CD4-positive, alpha-beta memory T cell (primary cell): Measurements from ENCODE around the gene ZNF652. TPM values are rescaled to one million over a fixed set of nuclear protein-coding genes. Genes with fewer than 3 reads are reported as not detected.
"Not testable (repeated sequence)": the region's sequence is repeated elsewhere in the genome, so short reads cannot be mapped to it uniquely, and the experiment has no call there.

ENCODE experiments used
- CTCF ChIA-PET: fragments of 350-600 bp; sonication (Branson Sonifier 250); formaldehyde crosslinking; loops from one replicate; lab custom pipeline; 2021; ENCODE audit warnings: inconsistent platforms; ENCODE audit not compliant: partially characterized antibody; lab: Charles Lee
- POLR2A ChIA-PET: fragments of 350-600 bp; sonication (Branson Sonifier 250); formaldehyde crosslinking; loops from one replicate; lab custom pipeline; 2021; ENCODE audit not compliant: partially characterized antibody; lab: Charles Lee
- DNase-seq, 5 donors: peaks; one replicate each; pipeline versions ENCODE4 v3.0.0 to v3.0.0-alpha.2; 2020 to 2022; ENCODE audit warnings: mixed read lengths in 1 of 5
- H3K27ac ChIP-seq: one replicate; pipeline ENCODE4 v1.7.0; 2013; ENCODE audit warnings: low read depth, low read length
- H3K27me3 ChIP-seq: 2 replicates; pipeline ENCODE4 v1.7.0; 2013; ENCODE audit warnings: mild to moderate bottlenecking, low read length, moderate library complexity; ENCODE audit not compliant: insufficient read depth
- H3K36me3 ChIP-seq: 2 replicates; pipeline ENCODE4 v1.7.0; 2013; ENCODE audit warnings: mild to moderate bottlenecking, low read length, moderate library complexity; ENCODE audit not compliant: insufficient read depth
- H3K4me1 ChIP-seq: 2 replicates; pipeline ENCODE4 v1.7.0; 2013; ENCODE audit warnings: mild to moderate bottlenecking, low read length, moderate library complexity; ENCODE audit not compliant: insufficient read depth
- H3K4me3 ChIP-seq, 2 donors: one replicate each; pipeline ENCODE4 v1.7.0; 2013; ENCODE audit warnings: low read length in 2 of 2, mild to moderate bottlenecking in 1 of 2
- H3K9me3 ChIP-seq, 2 donors: one replicate each; pipeline ENCODE4 v1.7.0; 2013; ENCODE audit warnings: low read length in 2 of 2, control low read depth in 1 of 2; ENCODE audit not compliant: control insufficient read depth in 1 of 2
- H3K27ac Mint-ChIP-seq, 7 donors: one replicate each; pipeline ENCODE4 v1.8.0; 2020 to 2021; ENCODE audit warnings: mixed read lengths in 7 of 7, mild to moderate bottlenecking in 6 of 7, inconsistent platforms in 3 of 7, moderate library complexity in 3 of 7
- H3K27me3 Mint-ChIP-seq, 2 donors: one replicate each; pipeline ENCODE4 v1.8.0; 2020 to 2021; ENCODE audit warnings: mixed read lengths in 2 of 2
- H3K36me3 Mint-ChIP-seq, 2 donors: one replicate each; pipeline ENCODE4 v1.8.0; 2020 to 2021; ENCODE audit warnings: mixed read lengths in 2 of 2, inconsistent platforms in 1 of 2, mild to moderate bottlenecking in 1 of 2
- H3K4me1 Mint-ChIP-seq, 4 donors: one replicate each; pipeline ENCODE4 v1.8.0; 2020 to 2021; ENCODE audit warnings: mixed read lengths in 4 of 4, mild to moderate bottlenecking in 1 of 4
- H3K4me3 Mint-ChIP-seq, 8 donors: one replicate each; pipeline ENCODE4 v1.8.0; 2020 to 2021; ENCODE audit warnings: mixed read lengths in 8 of 8, mild to moderate bottlenecking in 7 of 8, moderate library complexity in 6 of 8, inconsistent platforms in 3 of 8
- H3K9me3 Mint-ChIP-seq, 8 donors: one replicate each; pipeline ENCODE4 v1.8.0; 2020 to 2021; ENCODE audit warnings: mixed read lengths in 8 of 8, mild to moderate bottlenecking in 5 of 8, inconsistent platforms in 3 of 8, moderate library complexity in 1 of 8
- intact Hi-C: fragments of 100-400 bp; cut with micrococcal nuclease; formaldehyde crosslinking; loops from one replicate; pipeline ENCODE4 v1.15.1; 2023
- polyA plus RNA-seq, 2 donors: library from polyadenylated mRNA; unstranded; fragments of 300-500 nt; fragmentation: Illumina TruSeq; gene quantifications; one replicate each; pipeline ENCODE4 v1.2.3, GENCODE V29; 2021
- total RNA-seq, 2 experiments: library from RNA; stranded (reverse); gene quantifications; one replicate each; pipeline ENCODE4 v1.2.3, GENCODE V29; 2021

ZNF652 gene
- total and polyA plus RNA-seq, 4 experiments from 2014 or later: 13.1 to 68.6 (median 46.3) TPM

DNA sequence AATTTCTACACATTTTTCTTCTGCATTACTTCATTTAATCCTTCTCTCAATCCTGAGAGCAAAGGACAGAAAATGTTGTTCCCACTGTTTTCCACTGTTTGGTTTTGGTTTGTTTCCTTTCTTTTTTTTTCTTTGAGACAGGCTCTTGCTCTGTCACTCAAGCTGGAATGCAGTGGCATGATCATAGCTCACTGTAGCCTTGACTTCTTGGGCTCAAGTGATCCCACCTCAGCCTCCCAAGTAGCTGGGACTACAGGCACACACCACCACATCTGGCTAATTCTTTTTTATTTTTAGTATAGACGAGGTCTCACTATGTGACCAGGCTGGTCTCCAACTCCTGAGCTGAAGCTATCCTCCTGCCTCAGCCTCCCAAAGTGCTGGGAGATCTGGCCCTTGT, 7.0 kb upstream of the ZNF652 start:
- no peaks in the 10 kb centered on the region for H3K27me3 ChIP-seq
- Mint-ChIP-seq H3K27ac (no peak overlapping the region), H3K4me3 (no peak overlapping the region), H3K27me3 (no peaks in the 10 kb centered on the region), H3K36me3 (peaks cover 4 to 6% of the 10 kb centered on the region in 2 donors), H3K4me1 (peaks cover 10 to 19% (median 18%) of the 10 kb centered on the region in 4 donors), H3K9me3 (no peaks in the 10 kb centered on the region)
- ChIA-PET CTCF (interaction anchor here (0.8 to 9.3 kb wide), 21 partner anchors 9 to 188 kb away, joined by 3 to 199 read pairs (median 7); no protein-coding TSS in a partner anchor), POLR2A (interaction anchor here (1.1 to 1.9 kb wide), 6 partner anchors 9 to 395 kb away, joined by 3 to 7 read pairs (median 6); partner anchors contain the start of gene FAM117A)
- H3K4me1 ChIP-seq: peaks cover 14% of the 10 kb centered on the region
- H3K4me3 ChIP-seq: no peak overlapping the region
- H3K36me3 ChIP-seq: no peaks in the 10 kb centered on the region
- no peak for DNase-seq
- no peaks in the 10 kb centered on the region for H3K9me3 ChIP-seq
- no peak overlapping the region for H3K27ac ChIP-seq
- intact Hi-C loops: no loop called here

DNA sequence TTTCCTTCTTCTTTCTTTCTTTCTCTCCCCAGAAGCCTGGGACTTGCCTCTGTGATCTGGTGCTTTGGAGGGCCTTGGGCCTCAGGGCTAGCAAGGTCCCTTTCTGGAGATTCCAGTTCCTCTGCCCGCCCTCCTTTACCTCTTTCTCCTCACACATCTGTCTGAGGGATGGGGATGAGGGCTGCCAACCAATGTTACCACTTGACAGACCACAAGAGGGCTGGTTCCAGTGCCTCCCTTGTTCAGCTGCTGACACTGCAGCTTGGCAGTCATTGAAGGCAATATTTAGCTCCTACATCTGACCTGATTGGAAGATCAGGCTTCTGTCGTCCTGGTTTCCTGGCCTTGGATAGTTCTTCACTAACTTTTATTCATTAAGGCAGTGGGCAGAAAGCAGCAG, 3.6 kb upstream of the ZNF652 start:
- ChIA-PET CTCF (interaction anchor here (0.9 to 9.3 kb wide), 7 partner anchors 12 to 48 kb away, joined by 3 to 199 read pairs (median 6); no protein-coding TSS in a partner anchor), POLR2A (interaction anchor here (1.0 to 1.5 kb wide), 3 partner anchors 22 to 25 kb away, joined by 3 to 6 read pairs (median 6); no protein-coding TSS in a partner anchor)
- H3K4me3 Mint-ChIP-seq: peak overlapping the region in 5 of 8 donors; percentile 38 to 79 (median 49)
- peak overlapping the region in 6 of 7 donors; percentile 30 to 95 (median 90) for H3K27ac Mint-ChIP-seq
- peak; percentile 33 to 44 (median 40) for DNase-seq
- peaks cover 16 to 33% (median 27%) of the 10 kb centered on the region in 4 donors for H3K4me1 Mint-ChIP-seq
- Histone ChIP-seq H3K9me3 (no peaks in the 10 kb centered on the region), H3K27ac (no peak overlapping the region), H3K36me3 (no peaks in the 10 kb centered on the region), H3K4me1 (peaks cover 26% of the 10 kb centered on the region), H3K27me3 (no peaks in the 10 kb centered on the region), H3K4me3 (no peak overlapping the region)
- peaks cover 0 to 14% of the 10 kb centered on the region in 2 donors for H3K36me3 Mint-ChIP-seq
- intact Hi-C loops: no loop called here
- no peaks in the 10 kb centered on the region for H3K27me3 Mint-ChIP-seq
- no peaks in the 10 kb centered on the region for H3K9me3 Mint-ChIP-seq

DNA sequence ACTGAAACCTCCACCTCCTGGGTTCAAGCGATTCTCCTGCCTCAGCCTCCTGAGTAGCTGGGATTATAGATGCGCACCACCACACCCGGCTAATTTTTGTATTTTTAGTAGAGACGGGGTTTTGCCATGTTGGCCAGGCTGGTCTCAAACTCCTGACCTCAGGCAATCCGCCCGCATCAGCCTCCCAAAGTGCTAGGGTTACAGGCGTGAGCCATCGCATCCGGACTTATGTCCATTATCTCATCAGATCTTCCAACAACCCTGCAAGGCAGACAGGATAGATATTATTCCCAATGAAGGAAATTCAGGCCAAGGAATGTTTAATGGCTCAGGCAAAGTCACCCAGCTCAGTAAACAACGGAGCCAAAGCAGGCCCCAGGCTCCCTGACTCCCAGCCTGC, 3.1 kb upstream of the ZNF652 start:
- DNase-seq, H3K9me3 Mint-ChIP-seq, H3K27me3 ChIP-seq, intact Hi-C loops, H3K4me3 ChIP-seq, H3K9me3 ChIP-seq, H3K4me3 Mint-ChIP-seq, H3K27ac ChIP-seq, H3K27me3 Mint-ChIP-seq, H3K36me3 ChIP-seq: not testable (repeated sequence)
- ChIA-PET POLR2A (interaction anchor here (1.0 to 1.5 kb wide), 3 partner anchors 23 to 24 kb away, joined by 3 to 6 read pairs (median 6); no protein-coding TSS in a partner anchor), CTCF (interaction anchor here (1.1 to 9.3 kb wide), 8 partner anchors 11 to 48 kb away, joined by 3 to 199 read pairs (median 32); no protein-coding TSS in a partner anchor)
- Mint-ChIP-seq H3K4me1 (peaks cover 17 to 39% (median 33%) of the 10 kb centered on the region in 4 donors), H3K27ac (peak overlapping the region in 2 of 7 donors; percentile 23 to 94), H3K36me3 (peaks cover 0 to 16% of the 10 kb centered on the region in 2 donors)
- H3K4me1 ChIP-seq: peaks cover 32% of the 10 kb centered on the region

DNA sequence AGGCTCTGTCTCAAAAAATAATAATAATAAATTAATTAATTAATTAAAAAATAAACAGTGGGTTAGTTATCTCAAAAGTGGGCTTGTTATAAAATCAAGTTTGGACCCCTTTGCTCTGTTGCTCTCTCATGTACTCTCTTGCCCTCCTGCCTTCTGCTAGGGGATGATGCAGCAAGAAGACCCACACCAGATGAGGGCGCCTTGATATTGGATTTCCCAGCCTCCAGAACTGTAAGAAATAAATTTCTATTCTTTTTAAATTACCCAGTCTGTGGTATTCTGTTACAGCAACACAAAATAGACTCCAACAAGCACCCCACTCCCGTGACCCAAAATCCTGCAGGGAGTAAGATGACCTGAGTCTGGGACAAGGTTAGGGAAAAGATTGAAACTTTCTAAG, 2.1 kb upstream of the ZNF652 start:
- H3K27ac Mint-ChIP-seq: peak overlapping the region in 2 of 7 donors; percentile 71 to 79
- H3K27me3 Mint-ChIP-seq: no peaks in the 10 kb centered on the region
- intact Hi-C loops: loop anchor here (5.0 kb wide), 1 partner anchor 313 kb away; the partner anchor contains the start of gene SPOP
- Histone ChIP-seq H3K4me3 (no peak overlapping the region), H3K27ac (no peak overlapping the region), H3K4me1 (peaks cover 42% of the 10 kb centered on the region), H3K36me3 (no peaks in the 10 kb centered on the region), H3K27me3 (no peaks in the 10 kb centered on the region), H3K9me3 (no peaks in the 10 kb centered on the region)
- no peaks in the 10 kb centered on the region for H3K9me3 Mint-ChIP-seq
- POLR2A ChIA-PET: interaction anchor here (1.0 to 1.6 kb wide), 2 partner anchors 22 to 47 kb away, joined by 3 to 4 read pairs; no protein-coding TSS in a partner anchor
- H3K4me1 Mint-ChIP-seq: peaks cover 28 to 49% (median 42%) of the 10 kb centered on the region in 4 donors
- CTCF ChIA-PET: interaction anchor here (1.1 to 9.3 kb wide), 4 partner anchors 14 to 47 kb away, joined by 3 to 199 read pairs (median 64); no protein-coding TSS in a partner anchor
- no peak for DNase-seq
- peaks cover 0 to 16% of the 10 kb centered on the region in 2 donors for H3K36me3 Mint-ChIP-seq
- H3K4me3 Mint-ChIP-seq: no peak overlapping the region

DNA sequence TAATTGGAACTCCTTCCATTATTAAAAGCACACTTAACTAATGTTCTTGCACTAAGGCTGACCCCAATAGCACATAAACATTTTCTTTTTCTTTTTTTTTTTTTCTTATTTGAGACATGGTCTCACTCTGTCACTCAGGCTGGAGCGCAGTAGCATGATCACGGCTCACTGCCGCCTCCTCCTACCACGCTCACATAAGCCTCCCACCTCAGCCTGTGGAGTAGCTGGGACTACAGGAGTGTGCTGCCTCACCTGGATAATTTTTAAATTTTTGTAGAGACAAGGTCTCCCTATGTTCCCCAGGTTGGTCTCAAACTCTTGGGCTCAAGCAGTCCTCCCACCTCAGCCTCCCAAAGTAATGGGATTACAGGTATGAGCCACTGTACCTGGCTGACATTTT, 1.2 kb upstream of the ZNF652 start:
- no peak overlapping the region for H3K4me3 ChIP-seq
- no peak for DNase-seq
- H3K27me3 ChIP-seq: no peaks in the 10 kb centered on the region
- Mint-ChIP-seq H3K4me1 (peaks cover 33 to 54% (median 49%) of the 10 kb centered on the region in 4 donors), H3K27me3 (no peaks in the 10 kb centered on the region), H3K9me3 (no peaks in the 10 kb centered on the region), H3K36me3 (peaks cover 0 to 13% of the 10 kb centered on the region in 2 donors), H3K4me3 (peak overlapping the region in 2 of 8 donors; percentile 30 to 90), H3K27ac (peak overlapping the region in 6 of 7 donors; percentile 9 to 98 (median 58))
- no peak overlapping the region for H3K27ac ChIP-seq
- no peaks in the 10 kb centered on the region for H3K9me3 ChIP-seq
- intact Hi-C loops: loop anchor here (5.0 kb wide), 1 partner anchor 314 kb away; the partner anchor contains the start of gene SPOP
- H3K36me3 ChIP-seq: no peaks in the 10 kb centered on the region
- CTCF ChIA-PET: interaction anchor here (8.4 to 9.3 kb wide), 3 partner anchors 21 to 47 kb away, joined by 59 to 199 read pairs (median 69); no protein-coding TSS in a partner anchor
- POLR2A ChIA-PET: interaction anchor here (1.6 to 8.1 kb wide), 3 partner anchors 19 to 46 kb away, joined by 4 to 197 read pairs (median 95); no protein-coding TSS in a partner anchor
- H3K4me1 ChIP-seq: peaks cover 50% of the 10 kb centered on the region

DNA sequence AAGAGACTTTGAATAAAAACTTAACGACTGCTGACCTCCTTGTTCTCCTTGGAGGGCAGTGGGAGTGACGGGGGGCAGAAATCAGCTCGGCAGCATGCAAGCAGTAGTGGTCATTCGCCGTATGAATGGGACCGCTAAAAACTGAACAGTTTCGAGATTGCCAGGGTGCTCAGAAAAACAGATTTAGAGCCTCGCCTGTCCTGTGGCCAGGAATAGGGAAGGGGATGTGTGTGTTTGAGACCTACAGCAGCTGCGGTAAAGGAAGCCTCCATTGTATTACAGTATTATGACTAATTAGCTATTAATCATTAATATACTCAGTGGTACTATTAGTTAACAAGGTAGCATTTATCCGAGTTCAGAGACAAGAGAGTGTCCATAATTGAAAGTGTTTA, 670 bp upstream of the ZNF652 start:
- H3K4me3 Mint-ChIP-seq: peak overlapping the region; percentile 87 to 98 (median 91)
- CTCF ChIA-PET: interaction anchor here (8.4 to 9.3 kb wide), 2 partner anchors 20 to 46 kb away, joined by 59 to 69 read pairs; no protein-coding TSS in a partner anchor
- no peaks in the 10 kb centered on the region for H3K36me3 ChIP-seq
- no peaks in the 10 kb centered on the region for H3K27me3 ChIP-seq
- H3K4me1 Mint-ChIP-seq: peaks cover 38 to 58% (median 53%) of the 10 kb centered on the region in 4 donors
- H3K27me3 Mint-ChIP-seq: no peaks in the 10 kb centered on the region
- H3K4me1 ChIP-seq: peaks cover 56% of the 10 kb centered on the region
- POLR2A ChIA-PET: interaction anchor here (0.6 to 8.1 kb wide), 6 partner anchors 19 to 37 kb away, joined by 3 to 197 read pairs (median 4); no protein-coding TSS in a partner anchor
- H3K27ac Mint-ChIP-seq: peak overlapping the region; percentile 71 to 98 (median 95)
- intact Hi-C loops: loop anchor here (1.0 to 5.0 kb wide), 4 partner anchors 47 to 315 kb away; partner anchors contain the start of genes PHB1 and SPOP
- peaks cover 0 to 13% of the 10 kb centered on the region in 2 donors for H3K36me3 Mint-ChIP-seq
- DNase-seq: no peak
- H3K9me3 Mint-ChIP-seq: no peaks in the 10 kb centered on the region
- H3K9me3 ChIP-seq: no peaks in the 10 kb centered on the region
- peak overlapping the region; percentile 66 for H3K27ac ChIP-seq
- peak overlapping the region in 1 of 2 donors; percentile 61 for H3K4me3 ChIP-seq
